Measurements from ENCODE around the gene SUFU. TPM values are rescaled to one million over a fixed set of nuclear protein-coding genes. Genes with fewer than 3 reads are reported as not detected.

SUFU gene
- total RNA-seq, 1 donor from 2014 or later = 6.2 TPM

- TF ChIP-seq CTCF (conservative IDR thresholded peaks at IDR 0.05; ENCODE audit: low read depth, low read length) = no peak
- DNase-seq (ENCODE audit: low read depth) = no peak
- H3K4me3 ChIP-seq (ENCODE audit: low read depth, low read length) = no peak overlapping the region
Observed at GRCh38 chr10:102681696-102682095, 177.9 kb downstream of the SUFU start.

DNA sequence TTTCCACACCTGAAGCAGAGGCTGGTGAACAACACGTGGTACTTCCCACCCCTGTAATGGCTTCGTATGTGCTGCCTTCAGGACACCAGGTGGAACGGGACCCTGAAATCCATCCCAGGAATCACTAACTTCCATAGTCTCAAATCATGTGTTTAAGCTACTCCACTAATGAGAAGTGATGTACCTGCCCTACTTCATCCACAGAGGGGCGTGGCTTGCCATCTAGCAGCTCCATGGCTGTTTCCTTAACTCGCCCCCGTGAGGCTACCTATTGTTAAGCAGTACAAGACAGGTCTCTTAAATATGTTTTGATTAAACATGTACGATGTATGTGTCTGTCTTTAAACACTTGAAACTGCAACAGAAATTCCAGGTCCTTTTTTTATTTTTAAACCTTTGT, 178.6 kb downstream of the SUFU start:
- no peak for DNase-seq (ENCODE audit: low read depth)
- H3K4me3 ChIP-seq (ENCODE audit: low read depth, low read length) = no peak overlapping the region
- no peak for TF ChIP-seq CTCF (conservative IDR thresholded peaks at IDR 0.05; ENCODE audit: low read depth, low read length)

DNA sequence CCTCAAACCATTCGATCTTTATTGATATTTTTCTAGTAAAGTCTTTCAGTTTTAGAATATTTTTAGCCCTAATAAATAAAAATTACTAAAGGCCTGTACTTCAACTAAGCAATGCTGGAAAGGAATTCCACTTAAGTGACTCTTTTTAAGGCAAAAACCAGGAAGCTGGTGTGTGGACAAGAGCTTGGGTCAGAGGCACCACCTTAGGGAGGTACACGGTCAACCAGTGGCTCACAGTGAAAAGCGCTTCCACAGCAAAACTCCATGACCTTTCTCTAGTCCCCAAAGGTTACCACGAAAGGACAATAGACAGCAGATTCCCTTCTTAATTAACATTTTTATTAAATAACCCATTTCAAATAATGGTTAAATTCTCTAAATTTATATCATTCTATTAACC, 179.2 kb downstream of the SUFU start:
- no peak overlapping the region for H3K4me3 ChIP-seq (ENCODE audit: low read depth, low read length)
- TF ChIP-seq CTCF (conservative IDR thresholded peaks at IDR 0.05; ENCODE audit: low read depth, low read length) = no peak
- no peak for DNase-seq (ENCODE audit: low read depth)

Other genes starting within 250 kb of the SUFU start
- gene NFKB2, start 108.3 kb upstream of the SUFU start, total RNA-seq = 73.9 and 84.9 TPM in 2 replicates
- gene PSD, start 85.2 kb upstream of the SUFU start, total RNA-seq = 0.43 and 0.52 TPM in 2 replicates
- gene FBXL15, start 83.1 kb upstream of the SUFU start, total RNA-seq = 23.8 and 34.6 TPM in 2 replicates
- 77.8 and 98.5 TPM in 2 replicates for gene CUEDC2, start 71.4 kb upstream of the SUFU start, total RNA-seq
- 2.2 and 10.3 TPM in 2 replicates for gene C10orf95, start 52.4 kb upstream of the SUFU start, total RNA-seq
- gene ACTR1A, start 1.3 kb upstream of the SUFU start, total RNA-seq = 129 and 136 TPM in 2 replicates
- 120 and 182 TPM in 2 replicates for gene TRIM8, start 140.5 kb downstream of the SUFU start, total RNA-seq
- 7.5 and 9.5 TPM in 2 replicates for gene ARL3, start 210.4 kb downstream of the SUFU start, total RNA-seq
- 5.3 and 18.9 TPM in 2 replicates for gene SFXN2, start 210.7 kb downstream of the SUFU start, total RNA-seq
- gene WBP1L, start 240.0 kb downstream of the SUFU start, total RNA-seq = 18.4 and 31.5 TPM in 2 replicates

Measured in epithelial cell of proximal tubule (primary cell).